Activated CD8-positive, alpha-beta memory T cell treated with anti-CD3 and anti-CD28 coated beads for 24 hours (primary cell): ENCODE data around the gene CCSER1.
"Not testable (repeated sequence)": the region's sequence is repeated elsewhere in the genome, so short reads cannot be mapped to it uniquely, and the experiment has no call there.

Experiments used
- DNase-seq: peaks from one replicate; pipeline ENCODE4 v3.0.0-alpha.2; 2020

The CCSER1 gene

GRCh38 chr4:90580326-90580725 is 453.1 kb downstream of the CCSER1 start:
- no peak for DNase-seq

- DNase-seq, result no peak
Observed at GRCh38 chr4:90582087-90582486, 454.9 kb downstream of the CCSER1 start.

- no peak for DNase-seq
Observed at GRCh38 chr4:90584051-90584450, 456.9 kb downstream of the CCSER1 start.

- no peak for DNase-seq
Observed at GRCh38 chr4:90585961-90586360, 458.8 kb downstream of the CCSER1 start.

- DNase-seq, result no peak
Observed at GRCh38 chr4:90586799-90587198, 459.6 kb downstream of the CCSER1 start.

GRCh38 chr4:90597927-90598326 is 470.7 kb downstream of the CCSER1 start:
- no peak for DNase-seq

- no peak for DNase-seq
Observed at GRCh38 chr4:90598741-90599140, 471.5 kb downstream of the CCSER1 start.

GRCh38 chr4:90602726-90603125 is 475.5 kb downstream of the CCSER1 start:
- DNase-seq, result no peak

GRCh38 chr4:90603540-90603939 is 476.3 kb downstream of the CCSER1 start:
- no peak for DNase-seq

- no peak for DNase-seq
Observed at GRCh38 chr4:90606781-90607180, 479.6 kb downstream of the CCSER1 start.

GRCh38 chr4:90614371-90614770 is 487.2 kb downstream of the CCSER1 start:
- DNase-seq, result no peak

- no peak for DNase-seq
Observed at GRCh38 chr4:90621080-90621479, 493.9 kb downstream of the CCSER1 start.

GRCh38 chr4:90624781-90625180 is 497.6 kb downstream of the CCSER1 start:
- no peak for DNase-seq

GRCh38 chr4:90641861-90642599 is 514.8 kb downstream of the CCSER1 start:
- no peak for DNase-seq

GRCh38 chr4:90643156-90643555 is 516.0 kb downstream of the CCSER1 start:
- no peak for DNase-seq

GRCh38 chr4:90648311-90648710 is 521.1 kb downstream of the CCSER1 start:
- no peak for DNase-seq

- no peak for DNase-seq
Observed at GRCh38 chr4:90648791-90649190, 521.6 kb downstream of the CCSER1 start.

GRCh38 chr4:90660672-90661071 is 533.5 kb downstream of the CCSER1 start:
- no peak for DNase-seq

GRCh38 chr4:90670183-90670582 is 543.0 kb downstream of the CCSER1 start:
- DNase-seq, result no peak

GRCh38 chr4:90689739-90690138 is 562.5 kb downstream of the CCSER1 start:
- no peak for DNase-seq

GRCh38 chr4:90695411-90695810 is 568.2 kb downstream of the CCSER1 start:
- no peak for DNase-seq

- not testable (repeated sequence) for DNase-seq
Observed at GRCh38 chr4:90705501-90705900, 578.3 kb downstream of the CCSER1 start.

- no peak for DNase-seq
Observed at GRCh38 chr4:90715242-90715641, 588.0 kb downstream of the CCSER1 start.

- DNase-seq, result no peak
Observed at GRCh38 chr4:90718931-90719330, 591.7 kb downstream of the CCSER1 start.

GRCh38 chr4:90727938-90728337 is 600.7 kb downstream of the CCSER1 start:
- no peak for DNase-seq
